ENCODE measurements around the gene HPN. TPM values are rescaled to one million over a fixed set of nuclear protein-coding genes. Genes with fewer than 3 reads are reported as not detected.
"Not testable (repeated sequence)": the region's sequence is repeated elsewhere in the genome, so short reads cannot be mapped to it uniquely, and the experiment has no call there.

HPN gene
- 1.6 and 2.3 TPM in 2 replicates for total RNA-seq

DNA sequence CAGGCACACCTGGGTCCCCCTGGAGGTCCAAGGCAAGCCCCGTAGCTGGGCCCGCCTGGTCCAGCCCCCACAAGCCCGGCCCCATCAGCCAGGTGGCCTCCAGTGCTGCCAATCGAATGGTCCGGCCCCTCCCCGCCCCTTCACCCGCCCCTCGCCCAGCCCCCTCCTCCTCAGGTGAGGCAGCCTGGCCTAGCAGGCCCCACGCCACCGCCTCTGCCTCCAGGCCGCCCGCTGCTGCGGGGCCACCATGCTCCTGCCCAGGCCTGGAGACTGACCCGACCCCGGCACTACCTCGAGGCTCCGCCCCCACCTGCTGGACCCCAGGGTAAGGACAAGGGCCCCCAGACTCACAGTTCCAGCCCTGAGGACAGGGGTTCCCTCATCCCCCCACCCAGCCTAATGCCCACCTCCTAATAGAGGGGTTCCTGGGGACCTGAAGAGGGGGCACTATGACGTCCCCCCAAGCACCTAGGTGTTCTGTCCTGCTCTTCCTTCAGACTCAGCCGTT is at the start of gene HPN:
Gene HPN (plus strand): TSS at position 174 of the 508 bp plus-strand sequence. CDS start 786 bp downstream, outside the sequence.
- TF ChIP-seq, protein P1, sequence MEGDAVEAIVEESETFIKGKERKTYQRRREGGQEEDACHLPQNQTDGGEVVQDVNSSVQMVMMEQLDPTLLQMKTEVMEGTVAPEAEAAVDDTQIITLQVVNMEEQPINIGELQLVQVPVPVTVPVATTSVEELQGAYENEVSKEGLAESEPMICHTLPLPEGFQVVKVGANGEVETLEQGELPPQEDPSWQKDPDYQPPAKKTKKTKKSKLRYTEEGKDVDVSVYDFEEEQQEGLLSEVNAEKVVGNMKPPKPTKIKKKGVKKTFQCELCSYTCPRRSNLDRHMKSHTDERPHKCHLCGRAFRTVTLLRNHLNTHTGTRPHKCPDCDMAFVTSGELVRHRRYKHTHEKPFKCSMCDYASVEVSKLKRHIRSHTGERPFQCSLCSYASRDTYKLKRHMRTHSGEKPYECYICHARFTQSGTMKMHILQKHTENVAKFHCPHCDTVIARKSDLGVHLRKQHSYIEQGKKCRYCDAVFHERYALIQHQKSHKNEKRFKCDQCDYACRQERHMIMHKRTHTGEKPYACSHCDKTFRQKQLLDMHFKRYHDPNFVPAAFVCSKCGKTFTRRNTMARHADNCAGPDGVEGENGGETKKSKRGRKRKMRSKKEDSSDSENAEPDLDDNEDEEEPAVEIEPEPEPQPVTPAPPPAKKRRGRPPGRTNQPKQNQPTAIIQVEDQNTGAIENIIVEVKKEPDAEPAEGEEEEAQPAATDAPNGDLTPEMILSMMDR (IDR thresholded peaks at IDR 0.05; ENCODE audit: insufficient read depth, low read length, poor library complexity, severe bottlenecking) = no peak
- no peak for DNase-seq (ENCODE audit: low read depth)
- Histone ChIP-seq H3K4me3 (ENCODE audit: low read depth, low read length) (no peak within 1 kb of the TSS), H3K36me3 (ENCODE audit: control insufficient read depth, insufficient read depth, low read length) (no peaks in the 10 kb centered on the region), H3K27me3 (ENCODE audit: control insufficient read depth, insufficient read depth, low read length) (peaks cover 20% of the 10 kb centered on the region)

DNA sequence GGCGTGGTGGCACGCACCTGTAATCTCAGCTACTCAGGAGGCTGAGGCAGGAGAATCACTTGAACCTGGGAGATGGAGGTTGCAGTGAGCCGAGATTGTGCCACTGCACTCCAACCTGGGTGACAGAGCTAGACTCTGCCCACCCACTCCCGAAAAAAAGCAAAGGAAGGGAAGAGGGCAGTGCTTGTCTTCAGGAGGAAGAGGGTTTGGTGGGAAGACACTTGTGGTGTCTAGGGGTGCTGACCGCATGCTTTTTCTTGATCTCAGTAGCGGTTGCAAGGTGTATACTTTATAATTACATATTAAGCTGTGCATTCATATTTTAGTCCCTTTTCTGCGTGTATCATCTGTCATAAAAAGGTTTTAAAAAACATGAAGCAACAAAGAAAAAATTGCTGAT is 48.9 kb upstream of the HPN start:
- H3K4me3 ChIP-seq (ENCODE audit: low read depth, low read length); H3K27me3 ChIP-seq (ENCODE audit: control insufficient read depth, insufficient read depth, low read length); H3K36me3 ChIP-seq (ENCODE audit: control insufficient read depth, insufficient read depth, low read length); DNase-seq (ENCODE audit: low read depth): not testable (repeated sequence)

DNA sequence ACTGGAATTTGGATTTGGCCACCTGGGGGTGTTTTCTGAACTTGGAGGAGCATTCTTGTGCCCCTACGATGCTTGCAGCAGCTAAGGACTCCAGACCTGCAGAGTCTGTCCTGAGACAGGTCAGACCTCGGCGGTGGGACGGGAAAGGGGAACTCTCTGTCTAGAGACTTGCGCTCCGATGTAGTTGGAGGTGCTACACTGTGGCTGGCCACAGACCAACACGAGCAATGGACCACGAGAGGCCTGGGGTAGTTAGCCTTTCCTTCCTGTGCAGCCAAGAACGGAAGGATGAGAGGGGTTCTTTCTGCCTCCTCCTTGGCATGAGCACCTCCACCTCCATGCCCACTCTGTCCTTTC is 47.3 kb upstream of the HPN start:
- no peak overlapping the region for H3K4me3 ChIP-seq (ENCODE audit: low read depth, low read length)
- TF ChIP-seq, protein P1 (IDR thresholded peaks at IDR 0.05; ENCODE audit: insufficient read depth, low read length, poor library complexity, severe bottlenecking) = no peak
- no peaks in the 10 kb centered on the region for H3K36me3 ChIP-seq (ENCODE audit: control insufficient read depth, insufficient read depth, low read length)
- no peaks in the 10 kb centered on the region for H3K27me3 ChIP-seq (ENCODE audit: control insufficient read depth, insufficient read depth, low read length)
- DNase-seq (ENCODE audit: low read depth) = no peak

DNA sequence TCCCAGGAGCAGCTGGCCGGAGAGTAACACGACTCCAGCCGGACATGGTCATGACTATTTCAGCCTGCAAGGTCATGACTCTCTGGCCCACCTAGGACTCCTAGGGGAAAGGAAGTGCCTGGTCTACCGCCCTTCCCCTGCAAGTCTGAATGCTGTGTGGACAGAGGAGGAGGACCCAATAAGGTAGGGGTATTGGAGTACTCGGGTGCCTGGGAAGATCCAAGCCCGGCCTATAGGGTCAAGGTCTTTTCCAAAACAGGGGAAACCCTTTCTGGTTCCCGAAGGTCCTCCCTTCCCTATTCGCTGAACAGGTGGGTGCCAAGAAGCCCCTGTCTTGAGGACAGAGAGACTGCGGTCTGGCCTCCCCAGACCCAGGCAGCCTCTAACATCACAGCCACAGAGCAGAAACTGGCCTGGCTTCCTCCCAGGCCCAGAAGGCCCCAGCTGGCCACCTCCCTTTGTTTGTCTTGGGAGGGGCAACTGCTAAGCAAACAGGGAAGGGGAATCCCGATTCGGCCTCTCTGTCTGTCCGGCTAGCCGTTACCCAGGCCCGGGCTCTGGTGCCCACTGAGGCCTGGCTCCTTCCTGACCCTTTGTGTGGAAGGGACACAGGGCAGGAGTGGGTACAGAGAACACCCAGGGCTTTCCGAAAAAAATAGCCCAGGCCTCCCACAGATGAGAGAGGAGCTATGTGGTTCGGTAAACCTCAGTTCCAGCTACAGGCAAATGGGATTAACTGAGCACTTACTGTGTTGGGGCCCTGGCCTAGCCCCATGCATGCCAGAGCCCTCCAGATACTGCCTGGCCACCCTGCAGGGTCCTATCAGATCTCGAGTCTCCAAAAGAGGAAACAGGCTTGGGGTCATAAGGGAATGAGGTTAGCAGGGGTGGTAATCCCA is 46.6 kb upstream of the HPN start:
- TF ChIP-seq, protein P1 (IDR thresholded peaks at IDR 0.05; ENCODE audit: insufficient read depth, low read length, poor library complexity, severe bottlenecking) = no peak
- Histone ChIP-seq H3K27me3 (ENCODE audit: control insufficient read depth, insufficient read depth, low read length) (no peaks in the 10 kb centered on the region), H3K36me3 (ENCODE audit: control insufficient read depth, insufficient read depth, low read length) (no peaks in the 10 kb centered on the region), H3K4me3 (ENCODE audit: low read depth, low read length) (no peak overlapping the region)
- no peak for DNase-seq (ENCODE audit: low read depth)

DNA sequence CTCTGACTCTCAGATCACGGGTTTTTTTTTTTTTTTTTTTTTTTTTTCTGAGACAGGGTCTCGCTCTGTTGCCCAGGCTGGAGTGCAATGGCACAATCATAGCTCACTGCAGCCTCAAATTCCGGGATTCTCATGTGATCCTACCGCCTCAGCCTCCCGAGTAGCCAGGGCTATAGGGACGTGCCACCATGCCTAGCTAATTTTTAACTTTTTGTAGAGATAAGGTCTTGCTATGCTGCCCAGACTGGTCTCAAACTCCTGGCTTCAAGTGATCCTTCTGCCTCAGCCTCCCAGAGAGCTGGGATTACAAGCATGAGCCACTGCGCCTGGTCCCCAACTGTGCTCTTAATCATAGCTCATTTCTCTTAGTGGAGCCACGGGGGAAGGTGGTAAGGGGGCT is 46.0 kb upstream of the HPN start:
- Histone ChIP-seq H3K27me3 (ENCODE audit: control insufficient read depth, insufficient read depth, low read length) (no peaks in the 10 kb centered on the region), H3K4me3 (ENCODE audit: low read depth, low read length) (no peak overlapping the region), H3K36me3 (ENCODE audit: control insufficient read depth, insufficient read depth, low read length) (no peaks in the 10 kb centered on the region)
- no peak for DNase-seq (ENCODE audit: low read depth)
- TF ChIP-seq, protein P1 (IDR thresholded peaks at IDR 0.05; ENCODE audit: insufficient read depth, low read length, poor library complexity, severe bottlenecking) = no peak

DNA sequence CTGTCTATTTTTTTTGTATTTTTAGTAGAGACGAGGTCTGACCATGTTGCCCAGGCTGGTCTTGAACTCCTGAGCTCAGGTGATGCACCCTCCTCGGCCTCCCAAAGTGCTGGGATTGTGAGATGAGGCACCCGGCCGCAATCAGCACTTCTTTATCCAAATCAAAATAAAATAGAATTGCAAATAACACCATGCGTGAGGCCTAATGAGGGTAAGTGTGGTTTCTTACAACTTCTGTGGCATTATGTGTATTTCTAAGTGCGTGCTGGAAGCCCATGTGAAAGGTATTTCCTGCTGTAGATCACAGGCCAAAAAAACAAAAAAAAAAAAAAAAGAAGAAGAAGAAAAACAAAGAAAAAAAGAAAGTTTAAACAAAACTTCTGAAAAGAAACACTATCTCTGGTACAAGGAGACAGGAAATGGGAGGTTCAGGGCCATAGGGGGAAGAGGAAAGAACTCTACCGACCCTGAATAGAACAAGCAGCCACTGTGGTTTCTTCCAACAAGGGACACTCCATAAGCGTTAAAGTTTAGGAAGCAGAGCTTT is 44.4 kb upstream of the HPN start:
- no peak for DNase-seq (ENCODE audit: low read depth)
- Histone ChIP-seq H3K36me3 (ENCODE audit: control insufficient read depth, insufficient read depth, low read length) (no peaks in the 10 kb centered on the region), H3K4me3 (ENCODE audit: low read depth, low read length) (no peak overlapping the region), H3K27me3 (ENCODE audit: control insufficient read depth, insufficient read depth, low read length) (no peaks in the 10 kb centered on the region)
- TF ChIP-seq, protein P1 (IDR thresholded peaks at IDR 0.05; ENCODE audit: insufficient read depth, low read length, poor library complexity, severe bottlenecking) = no peak

DNA sequence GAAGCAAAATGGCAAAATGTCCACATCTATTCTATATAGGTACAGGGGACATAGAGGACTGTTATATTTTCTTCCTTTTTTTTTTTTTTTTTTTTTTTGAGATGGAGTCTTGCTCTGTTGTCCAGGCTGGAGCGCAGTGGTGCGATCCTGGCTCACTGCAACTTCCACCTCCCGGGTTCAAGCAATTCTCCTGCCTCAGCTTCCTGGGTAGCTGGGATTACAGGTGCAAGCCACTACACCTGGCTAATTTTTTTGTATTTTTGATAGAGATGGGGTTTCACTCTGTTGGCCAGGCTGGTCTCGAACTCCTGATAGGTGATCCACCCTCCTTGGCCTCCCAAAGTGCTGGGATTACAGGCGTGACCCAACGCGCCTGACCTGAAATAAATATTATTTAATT is 43.3 kb upstream of the HPN start:
- not testable (repeated sequence) for H3K4me3 ChIP-seq (ENCODE audit: low read depth, low read length); H3K36me3 ChIP-seq (ENCODE audit: control insufficient read depth, insufficient read depth, low read length); DNase-seq (ENCODE audit: low read depth); H3K27me3 ChIP-seq (ENCODE audit: control insufficient read depth, insufficient read depth, low read length)

Data from kidney epithelial cell (primary cell).